Measurements from ENCODE around the gene RHOG. TPM values are rescaled to one million over a fixed set of nuclear protein-coding genes. Genes with fewer than 3 reads are reported as not detected.
A peak's percentile ranks its signal among the peaks of the same experiment; 100 is the strongest.

RHOG gene
- polyA plus RNA-seq, 2 of the 4 experiments (the other 2 are of a cell fraction) = 41.1 to 64.3 TPM

DNA sequence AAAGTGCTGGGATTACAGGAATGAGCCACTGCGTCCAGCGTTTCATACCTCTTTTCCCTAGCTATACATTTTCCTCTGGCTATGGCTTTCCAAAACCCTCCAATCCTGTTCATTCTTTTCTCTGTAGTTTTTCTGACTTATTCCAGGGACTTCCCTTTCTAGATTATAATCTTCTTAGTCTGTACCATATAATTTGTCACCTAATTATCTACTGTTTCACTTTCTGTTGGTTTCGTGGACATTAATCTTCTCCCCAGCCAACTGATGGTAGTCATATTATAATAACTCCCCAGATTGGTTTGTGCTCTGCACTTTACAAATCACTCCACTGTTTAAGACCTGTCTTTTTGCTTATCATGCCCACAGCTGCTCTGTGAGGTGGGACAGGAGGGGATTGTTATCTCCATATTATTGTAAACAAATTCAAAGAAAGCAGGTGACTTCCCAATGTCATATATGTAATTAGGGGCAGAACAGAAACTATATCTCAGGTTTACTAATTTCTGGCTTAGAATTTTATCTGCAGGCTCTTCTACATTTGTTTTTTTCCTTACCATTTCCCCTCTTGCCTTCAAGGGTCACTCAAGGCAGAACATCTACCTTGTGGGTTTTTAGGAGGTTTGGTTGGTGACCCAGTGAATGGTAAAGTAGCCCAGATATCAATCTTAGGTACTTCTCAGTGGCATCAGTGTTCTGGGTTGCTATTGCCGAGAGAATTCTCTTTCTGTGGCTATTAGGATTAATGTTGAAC lies 38.6 kb upstream of the RHOG start:
- CTCF ChIA-PET = interaction anchor here (1.8 to 2.8 kb wide), 2 partner anchors 11 to 25 kb away, joined by 5 to 18 read pairs; partner anchors contain the start of gene STIM1
- H3K9me3 ChIP-seq = no peaks in the 10 kb centered on the region
- peak overlapping the region; percentile 92 for H3K4me2 ChIP-seq
- WGBS (ENCODE audit: missing lambda C conversion rate) = 50% methylated on average over 3 of the region's 4 CpGs
- ATAC-seq (peak; percentile 14 to 40; a peak in 1 of 6 replicates), DNase-seq (ENCODE audit: low read depth in 1 of 2, low spot score in 1 of 2) (no peak), FAIRE-seq (no peak)
- H3K4me3 ChIP-seq = no peak overlapping the region; the same call in 2 of the 3 replicates
- H3K27ac ChIP-seq = peak overlapping the region; percentile 68 to 83
- TF ChIP-seq RARB (CRISPR knock-in tag; IDR thresholded peaks at IDR 0.05) = no peak
- TF ChIP-seq CHD4 (IDR thresholded peaks at IDR 0.05; ENCODE audit: borderline replicate concordance) = no peak
- TF ChIP-seq EHMT2 (IDR thresholded peaks at IDR 0.05; ENCODE audit: low read depth) = no peak
- TF ChIP-seq GATA3 (IDR thresholded peaks at IDR 0.05; ENCODE audit: borderline replicate concordance) = no peak
- TF ChIP-seq ESRRA (IDR thresholded peaks at IDR 0.05; ENCODE audit: borderline replicate concordance, low read length) = no peak
- TF ChIP-seq, protein P1, sequence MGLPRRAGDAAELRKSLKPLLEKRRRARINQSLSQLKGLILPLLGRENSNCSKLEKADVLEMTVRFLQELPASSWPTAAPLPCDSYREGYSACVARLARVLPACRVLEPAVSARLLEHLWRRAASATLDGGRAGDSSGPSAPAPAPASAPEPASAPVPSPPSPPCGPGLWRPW (IDR thresholded peaks at IDR 0.05) = no peak
- no peak for TF ChIP-seq MAFK (IDR thresholded peaks at IDR 0.05; ENCODE audit: partially characterized antibody)
- TF ChIP-seq CEBPB (IDR thresholded peaks at IDR 0.05) = no peak
- no peak for TF ChIP-seq SREBF2 (IDR thresholded peaks at IDR 0.05)
- no peak for TF ChIP-seq HEYL (CRISPR knock-in tag; IDR thresholded peaks at IDR 0.05)
- TF ChIP-seq CBX2 (IDR thresholded peaks at IDR 0.05; ENCODE audit: borderline replicate concordance, low read depth) = no peak
- no peak for TF ChIP-seq JUN (IDR thresholded peaks at IDR 0.05)
- TF ChIP-seq TFCP2L1 (CRISPR knock-in tag; IDR thresholded peaks at IDR 0.05) = no peak
- TF ChIP-seq, protein P2, sequence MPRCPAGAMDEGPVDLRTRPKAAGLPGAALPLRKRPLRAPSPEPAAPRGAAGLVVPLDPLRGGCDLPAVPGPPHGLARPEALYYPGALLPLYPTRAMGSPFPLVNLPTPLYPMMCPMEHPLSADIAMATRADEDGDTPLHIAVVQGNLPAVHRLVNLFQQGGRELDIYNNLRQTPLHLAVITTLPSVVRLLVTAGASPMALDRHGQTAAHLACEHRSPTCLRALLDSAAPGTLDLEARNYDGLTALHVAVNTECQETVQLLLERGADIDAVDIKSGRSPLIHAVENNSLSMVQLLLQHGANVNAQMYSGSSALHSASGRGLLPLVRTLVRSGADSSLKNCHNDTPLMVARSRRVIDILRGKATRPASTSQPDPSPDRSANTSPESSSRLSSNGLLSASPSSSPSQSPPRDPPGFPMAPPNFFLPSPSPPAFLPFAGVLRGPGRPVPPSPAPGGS (IDR thresholded peaks at IDR 0.05) = no peak
- TF ChIP-seq, protein P3, sequence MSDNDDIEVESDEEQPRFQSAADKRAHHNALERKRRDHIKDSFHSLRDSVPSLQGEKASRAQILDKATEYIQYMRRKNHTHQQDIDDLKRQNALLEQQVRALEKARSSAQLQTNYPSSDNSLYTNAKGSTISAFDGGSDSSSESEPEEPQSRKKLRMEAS (IDR thresholded peaks at IDR 0.05) = no peak
- no peak for TF ChIP-seq PHF8 (IDR thresholded peaks at IDR 0.05; ENCODE audit: borderline replicate concordance, low read depth)
- no peak for TF ChIP-seq KDM1A (IDR thresholded peaks at IDR 0.05; ENCODE audit: low read depth)
- TF ChIP-seq ZNF302 (CRISPR knock-in tag; IDR thresholded peaks at IDR 0.05) = no peak
- peaks cover 39% of the 10 kb centered on the region for H3K4me1 ChIP-seq
- POLR2A ChIA-PET = interaction anchor here (1.1 kb wide), 1 partner anchor 24 kb away, joined by 4 read pairs; the partner anchor contains the start of gene STIM1

DNA sequence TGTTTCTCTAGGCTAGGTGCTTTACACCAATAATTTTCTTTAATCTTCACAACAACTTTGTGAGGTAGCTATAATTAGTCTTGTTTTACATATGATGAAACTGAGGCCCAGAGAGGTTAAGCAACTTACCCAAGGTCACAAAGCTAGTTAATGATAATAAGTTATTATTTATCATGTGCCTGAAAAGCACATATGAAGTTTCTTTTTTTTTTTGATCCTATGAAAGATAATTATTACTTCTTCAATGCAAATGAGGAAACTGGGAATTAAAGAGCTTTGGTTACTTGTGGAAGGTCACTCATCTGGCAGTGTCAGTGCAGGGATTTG lies 37.5 kb upstream of the RHOG start:
- Histone ChIP-seq H3K9me3 (no peaks in the 10 kb centered on the region), H3K4me1 (peaks cover 39% of the 10 kb centered on the region), H3K4me2 (peak overlapping the region; percentile 51), H3K27ac (peak overlapping the region in 1 of 2 experiments; percentile 66; a peak in 3 of 6 replicates), H3K4me3 (no peak overlapping the region)
- ChIA-PET CTCF (interaction anchor here (1.6 to 2.8 kb wide), 2 partner anchors 24 to 28 kb away, joined by 3 to 18 read pairs; partner anchors contain the start of gene STIM1), POLR2A (interaction anchor here (0.6 to 1.1 kb wide), 2 partner anchors 23 to 60 kb away, joined by 3 to 4 read pairs; partner anchors contain the start of gene STIM1)
- no peak for FAIRE-seq
- ATAC-seq = no peak
- TF ChIP-seq ESRRA (IDR thresholded peaks at IDR 0.05; ENCODE audit: borderline replicate concordance, low read length) = no peak
- TF ChIP-seq EP300 (IDR thresholded peaks at IDR 0.05) = no peak
- TF ChIP-seq MAFK (IDR thresholded peaks at IDR 0.05; ENCODE audit: partially characterized antibody) = no peak
- no peak for TF ChIP-seq BHLHE40 (IDR thresholded peaks at IDR 0.05; ENCODE audit: low read depth, low read length)
- TF ChIP-seq JUNB (IDR thresholded peaks at IDR 0.05) = no peak
- TF ChIP-seq, protein P4, sequence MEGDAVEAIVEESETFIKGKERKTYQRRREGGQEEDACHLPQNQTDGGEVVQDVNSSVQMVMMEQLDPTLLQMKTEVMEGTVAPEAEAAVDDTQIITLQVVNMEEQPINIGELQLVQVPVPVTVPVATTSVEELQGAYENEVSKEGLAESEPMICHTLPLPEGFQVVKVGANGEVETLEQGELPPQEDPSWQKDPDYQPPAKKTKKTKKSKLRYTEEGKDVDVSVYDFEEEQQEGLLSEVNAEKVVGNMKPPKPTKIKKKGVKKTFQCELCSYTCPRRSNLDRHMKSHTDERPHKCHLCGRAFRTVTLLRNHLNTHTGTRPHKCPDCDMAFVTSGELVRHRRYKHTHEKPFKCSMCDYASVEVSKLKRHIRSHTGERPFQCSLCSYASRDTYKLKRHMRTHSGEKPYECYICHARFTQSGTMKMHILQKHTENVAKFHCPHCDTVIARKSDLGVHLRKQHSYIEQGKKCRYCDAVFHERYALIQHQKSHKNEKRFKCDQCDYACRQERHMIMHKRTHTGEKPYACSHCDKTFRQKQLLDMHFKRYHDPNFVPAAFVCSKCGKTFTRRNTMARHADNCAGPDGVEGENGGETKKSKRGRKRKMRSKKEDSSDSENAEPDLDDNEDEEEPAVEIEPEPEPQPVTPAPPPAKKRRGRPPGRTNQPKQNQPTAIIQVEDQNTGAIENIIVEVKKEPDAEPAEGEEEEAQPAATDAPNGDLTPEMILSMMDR (IDR thresholded peaks at IDR 0.05) = no peak
- no peak for TF ChIP-seq TFCP2L1 (CRISPR knock-in tag; IDR thresholded peaks at IDR 0.05)
- TF ChIP-seq EHMT2 (IDR thresholded peaks at IDR 0.05; ENCODE audit: low read depth) = no peak
- TF ChIP-seq POLR2A (IDR thresholded peaks at IDR 0.05; ENCODE audit: low read length) = no peak
- no peak for TF ChIP-seq RARB (CRISPR knock-in tag; IDR thresholded peaks at IDR 0.05)
- TF ChIP-seq ZC3H11A (IDR thresholded peaks at IDR 0.05) = no peak
- TF ChIP-seq HEYL (CRISPR knock-in tag; IDR thresholded peaks at IDR 0.05) = no peak
- TF ChIP-seq FOSL2 (IDR thresholded peaks at IDR 0.05) = no peak
- TF ChIP-seq FOSL2 (CRISPR knock-in tag; IDR thresholded peaks at IDR 0.05) = no peak
- no peak for TF ChIP-seq CHD2 (IDR thresholded peaks at IDR 0.05; ENCODE audit: low read length, partially characterized antibody)
- TF ChIP-seq EHF (CRISPR knock-in tag; IDR thresholded peaks at IDR 0.05) = no peak
- TF ChIP-seq FOSB (CRISPR knock-in tag; IDR thresholded peaks at IDR 0.05) = no peak
- TF ChIP-seq GATA3 (IDR thresholded peaks at IDR 0.05; ENCODE audit: borderline replicate concordance) = no peak
- TF ChIP-seq, protein P5, sequence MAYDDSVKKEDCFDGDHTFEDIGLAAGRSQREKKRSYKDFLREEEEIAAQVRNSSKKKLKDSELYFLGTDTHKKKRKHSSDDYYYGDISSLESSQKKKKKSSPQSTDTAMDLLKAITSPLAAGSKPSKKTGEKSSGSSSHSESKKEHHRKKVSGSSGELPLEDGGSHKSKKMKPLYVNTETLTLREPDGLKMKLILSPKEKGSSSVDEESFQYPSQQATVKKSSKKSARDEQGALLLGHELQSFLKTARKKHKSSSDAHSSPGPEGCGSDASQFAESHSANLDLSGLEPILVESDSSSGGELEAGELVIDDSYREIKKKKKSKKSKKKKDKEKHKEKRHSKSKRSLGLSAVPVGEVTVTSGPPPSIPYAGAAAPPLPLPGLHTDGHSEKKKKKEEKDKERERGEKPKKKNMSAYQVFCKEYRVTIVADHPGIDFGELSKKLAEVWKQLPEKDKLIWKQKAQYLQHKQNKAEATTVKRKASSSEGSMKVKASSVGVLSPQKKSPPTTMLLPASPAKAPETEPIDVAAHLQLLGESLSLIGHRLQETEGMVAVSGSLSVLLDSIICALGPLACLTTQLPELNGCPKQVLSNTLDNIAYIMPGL (CRISPR knock-in tag; IDR thresholded peaks at IDR 0.05; ENCODE audit: borderline replicate concordance) = no peak
- no peak for DNase-seq (ENCODE audit: low read depth in 1 of 2, low spot score in 1 of 2)
